GM23338 (cell line): Measurements from ENCODE around the gene POU2F3. TPM values are rescaled to one million over a fixed set of nuclear protein-coding genes. Genes with fewer than 3 reads are reported as not detected.

Experiments used
- ATAC-seq: fragments of 200-7000 bp; cut with Tn5 transposase; 3 replicates; pipeline ENCODE4 v1.9.1; 2020
- DNase-seq: peaks from one replicate; pipeline ENCODE4 v3.0.0-alpha.2; 2015; ENCODE audit warnings: low spot score
- H2AFZ ChIP-seq: fragments of 200-600 bp; sonication (generic); 2 replicates; pipeline ENCODE4 v1.8.0; 2016; ENCODE audit warnings: antibody characterized with exemption, mild to moderate bottlenecking, moderate library complexity
- H3F3A ChIP-seq: fragments of 200-600 bp; sonication (generic); replicated peaks from 2 replicates; pipeline ENCODE4 v1.8.0; 2017; ENCODE audit warnings: antibody characterized with exemption, mixed run types, low read depth
- H3K27ac ChIP-seq: fragments of 200-600 bp; sonication (generic); 2 replicates; pipeline ENCODE4 v1.6.1; 2016; ENCODE audit warnings: low read depth
- H3K27me3 ChIP-seq: fragments of 200-600 bp; sonication (generic); 2 replicates; pipeline ENCODE4 v1.8.0; 2016; ENCODE audit warnings: mild to moderate bottlenecking, mixed run types, moderate library complexity; ENCODE audit not compliant: insufficient read depth
- H3K36me3 ChIP-seq: fragments of 200-600 bp; sonication (generic); 2 replicates; pipeline ENCODE4 v1.8.0; 2016; ENCODE audit warnings: mild to moderate bottlenecking; ENCODE audit not compliant: insufficient read depth
- H3K4me1 ChIP-seq: fragments of 200-600 bp; sonication (generic); 2 replicates; pipeline ENCODE4 v1.8.0; 2016; ENCODE audit warnings: mild to moderate bottlenecking, moderate library complexity; ENCODE audit not compliant: insufficient read depth
- H3K4me2 ChIP-seq: fragments of 200-600 bp; sonication (generic); 2 replicates; pipeline ENCODE4 v1.7.1; 2017; ENCODE audit warnings: mixed run types
- H3K4me3 ChIP-seq: fragments of 200-600 bp; sonication (generic); 2 replicates; pipeline ENCODE4 v1.6.1; 2016; ENCODE audit warnings: mixed run types
- H3K79me2 ChIP-seq: fragments of 200-600 bp; sonication (generic); replicated peaks from 2 replicates; pipeline ENCODE4 v1.8.0; 2017; ENCODE audit warnings: mild to moderate bottlenecking; ENCODE audit not compliant: insufficient read depth
- H3K9me2 ChIP-seq: fragments of 200-600 bp; sonication (generic); 2 replicates; pipeline ENCODE4 v1.8.0; 2017; ENCODE audit not compliant: insufficient read depth
- H4K20me1 ChIP-seq: fragments of 200-600 bp; sonication (generic); replicated peaks from 2 replicates; pipeline ENCODE4 v1.8.0; 2017; ENCODE audit warnings: mild to moderate bottlenecking; ENCODE audit not compliant: insufficient read depth
- H3K27ac Mint-ChIP-seq: 2 replicates; pipeline ENCODE4 v1.8.0; 2020; ENCODE audit warnings: inconsistent platforms, mild to moderate bottlenecking, moderate library complexity, mixed read lengths
- H3K27me3 Mint-ChIP-seq: 3 replicates; pipeline ENCODE4 v1.8.0; 2022; ENCODE audit warnings: low read depth, mild to moderate bottlenecking, moderate library complexity, mixed read lengths, inconsistent platforms; ENCODE audit not compliant: insufficient read depth, poor library complexity
- H3K36me3 Mint-ChIP-seq: 3 replicates; pipeline ENCODE4 v1.8.0; 2021; ENCODE audit warnings: low read depth, mild to moderate bottlenecking, inconsistent platforms, moderate library complexity, mixed read lengths
- H3K4me1 Mint-ChIP-seq: 3 replicates; pipeline ENCODE4 v1.8.0; 2020; ENCODE audit warnings: mild to moderate bottlenecking, inconsistent platforms, mixed read lengths
- H3K4me3 Mint-ChIP-seq: 3 replicates; pipeline ENCODE4 v1.8.0; 2021; ENCODE audit warnings: moderate library complexity, mild to moderate bottlenecking, inconsistent platforms, mixed read lengths
- H3K9me3 Mint-ChIP-seq: 3 replicates; pipeline ENCODE4 v1.8.0; 2020; ENCODE audit warnings: moderate library complexity, mild to moderate bottlenecking, inconsistent platforms, mixed read lengths
- CREB1 ChIP-seq: fragments of 250-450 bp; sonication (Bioruptor Pico); IDR thresholded peaks from 2 replicates; pipeline ENCODE4 v1.5.0; 2020; ENCODE audit warnings: low read depth, mild to moderate bottlenecking, moderate library complexity
- JUNB ChIP-seq: IDR thresholded peaks from one replicate; pipeline ENCODE4 v1.6.1; 2016; ENCODE audit warnings: antibody characterized with exemption; ENCODE audit not compliant: unreplicated experiment
- NANOG ChIP-seq: IDR thresholded peaks from 2 replicates; pipeline ENCODE4 v1.6.1; 2016; ENCODE audit warnings: antibody characterized with exemption, borderline replicate concordance
- STAT1 ChIP-seq: IDR thresholded peaks from one replicate; pipeline ENCODE4 v1.6.1; 2016; ENCODE audit warnings: antibody characterized with exemption; ENCODE audit not compliant: unreplicated experiment
- ZNF114 ChIP-seq: fragments of 250-450 bp; sonication (Bioruptor Pico); IDR thresholded peaks from 2 replicates; pipeline ENCODE4 v1.5.0; 2020; ENCODE audit warnings: mild to moderate bottlenecking, moderate library complexity
- ZNF331 ChIP-seq: fragments of 250-450 bp; sonication (Bioruptor Pico); IDR thresholded peaks from 2 replicates; pipeline ENCODE4 v1.5.0; 2020; ENCODE audit warnings: low read depth, mild to moderate bottlenecking, moderate library complexity
- polyA plus RNA-seq: library from polyadenylated mRNA; unstranded; fragments of >200 nt; fragmentation: Nextera tagmentation; extraction: Ambion mirVana; gene quantifications from 2 replicates; pipeline ENCODE4 v1.2.1, GENCODE V29; 2016
- total RNA-seq: library from RNA; depleted of rRNA; stranded (reverse); fragments of >200 nt; shearing (Covaris generic); gene quantifications from 2 replicates; pipeline ENCODE4 v1.2.3, GENCODE V29; 2014
- TF ChIP-seq, protein P1 (sequence below): IDR thresholded peaks from one replicate; pipeline ENCODE4 v1.6.1; 2018; ENCODE audit warnings: antibody characterized with exemption; ENCODE audit not compliant: unreplicated experiment
- TF ChIP-seq, protein P2 (sequence below), 2 experiments: fragments of 200-600 bp in 1 of 2; sonication (generic) in 1 of 2; conservative IDR thresholded peaks; 2 replicates each; pipeline versions ENCODE4 v1.5.1 to v1.6.1; 2016 to 2017; ENCODE audit warnings: antibody characterized with exemption in 2 of 2, low read depth in 2 of 2, mild to moderate bottlenecking in 2 of 2, moderate library complexity in 1 of 2

Gene POU2F3
- total and polyA plus RNA-seq, 2 experiments from 2014 or later = 0.45 to 0.79 TPM

DNA sequence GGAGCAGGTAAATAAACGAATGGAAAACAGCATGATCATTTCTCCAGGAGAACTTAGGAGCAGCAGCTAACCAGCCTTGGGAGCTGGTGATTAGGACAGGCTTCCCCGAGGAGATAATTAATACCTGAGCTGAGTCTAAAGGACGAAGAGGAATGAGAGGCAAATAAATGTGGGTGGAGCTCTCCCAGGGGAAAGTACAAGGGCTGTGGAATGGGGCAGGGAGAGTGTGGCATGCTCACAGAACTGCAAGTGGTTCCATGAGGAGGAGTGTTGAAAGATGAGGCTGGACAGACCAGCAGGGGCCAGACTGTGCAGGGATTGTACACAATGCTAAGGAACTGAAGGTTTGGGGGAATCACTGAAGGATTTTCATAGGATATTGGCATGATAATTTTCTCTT is 70.9 kb downstream of the POU2F3 start:
- H3K36me3 Mint-ChIP-seq = no peaks in the 10 kb centered on the region
- H3K4me1 ChIP-seq = peaks cover 13% of the 10 kb centered on the region
- peaks cover 6% of the 10 kb centered on the region; the same call in 1 of the 2 replicates for H3K9me2 ChIP-seq
- ATAC-seq (no peak), DNase-seq (no peak)
- peaks cover 17% of the 10 kb centered on the region for H3K4me1 Mint-ChIP-seq
- no peak overlapping the region for H3K4me3 ChIP-seq
- no peak for TF ChIP-seq NANOG
- TF ChIP-seq, protein P1, sequence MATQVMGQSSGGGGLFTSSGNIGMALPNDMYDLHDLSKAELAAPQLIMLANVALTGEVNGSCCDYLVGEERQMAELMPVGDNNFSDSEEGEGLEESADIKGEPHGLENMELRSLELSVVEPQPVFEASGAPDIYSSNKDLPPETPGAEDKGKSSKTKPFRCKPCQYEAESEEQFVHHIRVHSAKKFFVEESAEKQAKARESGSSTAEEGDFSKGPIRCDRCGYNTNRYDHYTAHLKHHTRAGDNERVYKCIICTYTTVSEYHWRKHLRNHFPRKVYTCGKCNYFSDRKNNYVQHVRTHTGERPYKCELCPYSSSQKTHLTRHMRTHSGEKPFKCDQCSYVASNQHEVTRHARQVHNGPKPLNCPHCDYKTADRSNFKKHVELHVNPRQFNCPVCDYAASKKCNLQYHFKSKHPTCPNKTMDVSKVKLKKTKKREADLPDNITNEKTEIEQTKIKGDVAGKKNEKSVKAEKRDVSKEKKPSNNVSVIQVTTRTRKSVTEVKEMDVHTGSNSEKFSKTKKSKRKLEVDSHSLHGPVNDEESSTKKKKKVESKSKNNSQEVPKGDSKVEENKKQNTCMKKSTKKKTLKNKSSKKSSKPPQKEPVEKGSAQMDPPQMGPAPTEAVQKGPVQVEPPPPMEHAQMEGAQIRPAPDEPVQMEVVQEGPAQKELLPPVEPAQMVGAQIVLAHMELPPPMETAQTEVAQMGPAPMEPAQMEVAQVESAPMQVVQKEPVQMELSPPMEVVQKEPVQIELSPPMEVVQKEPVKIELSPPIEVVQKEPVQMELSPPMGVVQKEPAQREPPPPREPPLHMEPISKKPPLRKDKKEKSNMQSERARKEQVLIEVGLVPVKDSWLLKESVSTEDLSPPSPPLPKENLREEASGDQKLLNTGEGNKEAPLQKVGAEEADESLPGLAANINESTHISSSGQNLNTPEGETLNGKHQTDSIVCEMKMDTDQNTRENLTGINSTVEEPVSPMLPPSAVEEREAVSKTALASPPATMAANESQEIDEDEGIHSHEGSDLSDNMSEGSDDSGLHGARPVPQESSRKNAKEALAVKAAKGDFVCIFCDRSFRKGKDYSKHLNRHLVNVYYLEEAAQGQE = no peak
- TF ChIP-seq STAT1 = no peak
- H3K27ac ChIP-seq = no peak overlapping the region
- H3F3A ChIP-seq = no peaks in the 10 kb centered on the region
- H3K4me2 ChIP-seq = no peak overlapping the region
- H2AFZ ChIP-seq = no peak overlapping the region
- H3K36me3 ChIP-seq = no peaks in the 10 kb centered on the region
- H4K20me1 ChIP-seq = no peaks in the 10 kb centered on the region
- H3K27me3 ChIP-seq = no peaks in the 10 kb centered on the region
- H3K4me3 Mint-ChIP-seq = no peak overlapping the region
- H3K79me2 ChIP-seq = no peaks in the 10 kb centered on the region
- no peak overlapping the region for H3K27ac Mint-ChIP-seq
- H3K27me3 Mint-ChIP-seq = peaks cover 5% of the 10 kb centered on the region
- H3K9me3 Mint-ChIP-seq = no peaks in the 10 kb centered on the region

DNA sequence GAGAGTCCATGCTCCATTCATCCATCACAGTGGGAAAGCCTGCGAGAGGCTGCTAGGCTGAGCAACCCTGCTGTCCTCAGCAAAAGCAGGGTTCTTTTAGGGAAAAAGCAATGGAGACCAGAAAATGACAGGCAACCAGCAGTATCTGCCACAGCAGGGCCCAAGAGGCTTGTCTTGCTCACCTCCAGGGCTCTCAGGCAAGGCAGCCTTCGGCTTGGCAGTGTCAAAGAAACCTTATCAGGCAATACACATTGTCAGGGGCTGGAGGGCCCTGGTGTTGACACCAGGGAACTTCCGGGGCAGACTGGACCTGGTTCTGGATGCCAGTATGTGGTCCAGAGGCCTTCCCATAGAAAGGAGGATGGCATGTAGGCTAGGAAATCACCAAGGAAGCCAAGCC is 74.9 kb downstream of the POU2F3 start:
- H3K9me3 Mint-ChIP-seq = no peaks in the 10 kb centered on the region
- H3K4me3 Mint-ChIP-seq = no peak overlapping the region
- H3K4me2 ChIP-seq = no peak overlapping the region
- H3K9me2 ChIP-seq = peaks cover 6% of the 10 kb centered on the region; the same call in 1 of the 2 replicates
- no peak overlapping the region for H3K27ac ChIP-seq
- no peak for ATAC-seq
- no peaks in the 10 kb centered on the region for H3K36me3 ChIP-seq
- H3K4me1 ChIP-seq = peaks cover 18% of the 10 kb centered on the region
- H3F3A ChIP-seq = no peaks in the 10 kb centered on the region
- no peak overlapping the region for H3K4me3 ChIP-seq
- H3K27ac Mint-ChIP-seq = no peak overlapping the region
- H3K4me1 Mint-ChIP-seq = peaks cover 10% of the 10 kb centered on the region
- no peaks in the 10 kb centered on the region for H3K36me3 Mint-ChIP-seq
- no peak overlapping the region for H2AFZ ChIP-seq
- H3K79me2 ChIP-seq = no peaks in the 10 kb centered on the region
- no peaks in the 10 kb centered on the region for H3K27me3 Mint-ChIP-seq
- H4K20me1 ChIP-seq = no peaks in the 10 kb centered on the region
- DNase-seq = no peak
- H3K27me3 ChIP-seq = no peaks in the 10 kb centered on the region
- no peak for TF ChIP-seq CREB1 (CRISPR knock-in tag)
- TF ChIP-seq ZNF331 (CRISPR knock-in tag) = no peak
- TF ChIP-seq NANOG = no peak
- TF ChIP-seq, protein P1 = no peak
- TF ChIP-seq JUNB = no peak
- no peak for TF ChIP-seq ZNF114 (CRISPR knock-in tag)
- TF ChIP-seq, protein P2, sequence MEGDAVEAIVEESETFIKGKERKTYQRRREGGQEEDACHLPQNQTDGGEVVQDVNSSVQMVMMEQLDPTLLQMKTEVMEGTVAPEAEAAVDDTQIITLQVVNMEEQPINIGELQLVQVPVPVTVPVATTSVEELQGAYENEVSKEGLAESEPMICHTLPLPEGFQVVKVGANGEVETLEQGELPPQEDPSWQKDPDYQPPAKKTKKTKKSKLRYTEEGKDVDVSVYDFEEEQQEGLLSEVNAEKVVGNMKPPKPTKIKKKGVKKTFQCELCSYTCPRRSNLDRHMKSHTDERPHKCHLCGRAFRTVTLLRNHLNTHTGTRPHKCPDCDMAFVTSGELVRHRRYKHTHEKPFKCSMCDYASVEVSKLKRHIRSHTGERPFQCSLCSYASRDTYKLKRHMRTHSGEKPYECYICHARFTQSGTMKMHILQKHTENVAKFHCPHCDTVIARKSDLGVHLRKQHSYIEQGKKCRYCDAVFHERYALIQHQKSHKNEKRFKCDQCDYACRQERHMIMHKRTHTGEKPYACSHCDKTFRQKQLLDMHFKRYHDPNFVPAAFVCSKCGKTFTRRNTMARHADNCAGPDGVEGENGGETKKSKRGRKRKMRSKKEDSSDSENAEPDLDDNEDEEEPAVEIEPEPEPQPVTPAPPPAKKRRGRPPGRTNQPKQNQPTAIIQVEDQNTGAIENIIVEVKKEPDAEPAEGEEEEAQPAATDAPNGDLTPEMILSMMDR (conservative IDR thresholded peaks at IDR 0.05; ENCODE audit: low read depth in 2 of 2) = no peak
